ENCODE measurements around the gene ZNF428.
"Not testable (repeated sequence)": the region's sequence is repeated elsewhere in the genome, so short reads cannot be mapped to it uniquely, and the experiment has no call there.

The ZNF428 gene

GRCh38 chr19:43638995-43639518, 19.6 kb upstream of the ZNF428 start:
- Histone ChIP-seq H3K36me3 (ENCODE audit: control insufficient read depth, low read length) (no peaks in the 10 kb centered on the region), H3K4me3 (ENCODE audit: low read length) (peak overlapping the region; percentile 35; the same call in 1 of the 2 replicates), H3F3A (ENCODE audit: control insufficient read depth, insufficient read depth) (no peaks in the 10 kb centered on the region), H3K79me2 (ENCODE audit: control insufficient read depth, low read length) (no peaks in the 10 kb centered on the region), H3K27ac (ENCODE audit: low read depth, low read length) (no peak overlapping the region), H3K4me2 (ENCODE audit: low read length) (peak overlapping the region; percentile 45; the same call in 1 of the 2 replicates), H3K27me3 (ENCODE audit: control insufficient read depth, low read length) (peaks cover 50% of the 10 kb centered on the region), H4K20me1 (ENCODE audit: control insufficient read depth, insufficient read depth, low read depth, low read length) (peaks cover 6% of the 10 kb centered on the region; the same call in 1 of the 2 replicates), H3K9me2 (replicated peaks; ENCODE audit: control insufficient read depth, low read length) (no peaks in the 10 kb centered on the region), H3K9me3 (ENCODE audit: control insufficient read depth, insufficient read depth, low read length) (no peaks in the 10 kb centered on the region), H3K4me1 (ENCODE audit: control insufficient read depth, low read length) (peaks cover 25% of the 10 kb centered on the region)
- TF ChIP-seq CTCF (IDR thresholded peaks at IDR 0.05; ENCODE audit: low read depth, low read length, poor library complexity, severe bottlenecking) = no peak
- no peak for TF ChIP-seq EZH2phosphoT487 (IDR thresholded peaks at IDR 0.05; ENCODE audit: borderline replicate concordance, low read length)

GRCh38 chr19:43638214-43638994, 19.0 kb upstream of the ZNF428 start:
- Histone ChIP-seq H4K20me1 (ENCODE audit: control insufficient read depth, insufficient read depth, low read depth, low read length) (peaks cover 6% of the 10 kb centered on the region; the same call in 1 of the 2 replicates), H3K79me2 (ENCODE audit: control insufficient read depth, low read length) (no peaks in the 10 kb centered on the region), H3K4me2 (ENCODE audit: low read length) (no peak overlapping the region), H3K9me2 (replicated peaks; ENCODE audit: control insufficient read depth, low read length) (no peaks in the 10 kb centered on the region), H3K4me3 (ENCODE audit: low read length) (peak overlapping the region; percentile 35; the same call in 1 of the 2 replicates), H3K27me3 (ENCODE audit: control insufficient read depth, low read length) (peaks cover 53% of the 10 kb centered on the region), H3F3A (ENCODE audit: control insufficient read depth, insufficient read depth) (no peaks in the 10 kb centered on the region), H3K27ac (ENCODE audit: low read depth, low read length) (no peak overlapping the region), H3K4me1 (ENCODE audit: control insufficient read depth, low read length) (peaks cover 25% of the 10 kb centered on the region), H3K36me3 (ENCODE audit: control insufficient read depth, low read length) (no peaks in the 10 kb centered on the region), H3K9me3 (ENCODE audit: control insufficient read depth, insufficient read depth, low read length) (no peaks in the 10 kb centered on the region)
- TF ChIP-seq EZH2phosphoT487 (IDR thresholded peaks at IDR 0.05; ENCODE audit: borderline replicate concordance, low read length) (no peak), CTCF (IDR thresholded peaks at IDR 0.05; ENCODE audit: low read depth, low read length, poor library complexity, severe bottlenecking) (no peak)

GRCh38 chr19:43636121-43636683, 16.8 kb upstream of the ZNF428 start:
- Histone ChIP-seq H3K4me2 (ENCODE audit: low read length) (no peak overlapping the region), H3K9me3 (ENCODE audit: control insufficient read depth, insufficient read depth, low read length) (no peaks in the 10 kb centered on the region), H4K20me1 (ENCODE audit: control insufficient read depth, insufficient read depth, low read depth, low read length) (peaks cover 6% of the 10 kb centered on the region; the same call in 1 of the 2 replicates), H3K4me1 (ENCODE audit: control insufficient read depth, low read length) (peaks cover 25% of the 10 kb centered on the region), H3K79me2 (ENCODE audit: control insufficient read depth, low read length) (no peaks in the 10 kb centered on the region), H3F3A (ENCODE audit: control insufficient read depth, insufficient read depth) (no peaks in the 10 kb centered on the region), H3K27ac (ENCODE audit: low read depth, low read length) (no peak overlapping the region), H3K9me2 (replicated peaks; ENCODE audit: control insufficient read depth, low read length) (no peaks in the 10 kb centered on the region), H3K4me3 (ENCODE audit: low read length) (no peak overlapping the region), H3K36me3 (ENCODE audit: control insufficient read depth, low read length) (no peaks in the 10 kb centered on the region), H3K27me3 (ENCODE audit: control insufficient read depth, low read length) (peaks cover 43% of the 10 kb centered on the region)
- no peak for TF ChIP-seq CTCF (IDR thresholded peaks at IDR 0.05; ENCODE audit: low read depth, low read length, poor library complexity, severe bottlenecking)
- TF ChIP-seq EZH2phosphoT487 (IDR thresholded peaks at IDR 0.05; ENCODE audit: borderline replicate concordance, low read length) = no peak

- H3F3A ChIP-seq (ENCODE audit: control insufficient read depth, insufficient read depth); H3K27ac ChIP-seq (ENCODE audit: low read depth, low read length); H3K36me3 ChIP-seq (ENCODE audit: control insufficient read depth, low read length); H3K79me2 ChIP-seq (ENCODE audit: control insufficient read depth, low read length); H3K9me3 ChIP-seq (ENCODE audit: control insufficient read depth, insufficient read depth, low read length); H3K9me2 ChIP-seq (replicated peaks; ENCODE audit: control insufficient read depth, low read length); H4K20me1 ChIP-seq (ENCODE audit: control insufficient read depth, insufficient read depth, low read depth, low read length): not testable (repeated sequence)
- peaks cover 25% of the 10 kb centered on the region for H3K4me1 ChIP-seq (ENCODE audit: control insufficient read depth, low read length)
- H3K4me2 ChIP-seq (ENCODE audit: low read length) = peak overlapping the region; percentile 54
- H3K27me3 ChIP-seq (ENCODE audit: control insufficient read depth, low read length) = peaks cover 39% of the 10 kb centered on the region
- peak overlapping the region; percentile 43; the same call in 1 of the 2 replicates for H3K4me3 ChIP-seq (ENCODE audit: low read length)
Measured at GRCh38 chr19:43635561-43635940, 16.1 kb upstream of the ZNF428 start.
